GOT3 (cell line): Measurements from ENCODE around the gene S100A4.

Experiments used
- DNase-seq: peaks from one replicate; lab custom pipeline; 2025; ENCODE audit warnings: mixed read lengths; lab: John Stamatoyannopoulos, UW

S100A4 gene

GRCh38 chr1:153547560-153548551, 2.2 kb upstream of the S100A4 start:
- no peak for DNase-seq

- no peak for DNase-seq
Observed at GRCh38 chr1:153546796-153547559, 1.4 kb upstream of the S100A4 start.

GRCh38 chr1:153546371-153546770, 765 bp upstream of the S100A4 start:
- DNase-seq = no peak

- DNase-seq = no peak
Observed at GRCh38 chr1:153544453-153545066, 1.0 kb downstream of the S100A4 start.

- DNase-seq = no peak
Observed at GRCh38 chr1:153543736-153544135, 1.9 kb downstream of the S100A4 start.

GRCh38 chr1:153542956-153543711, 2.5 kb downstream of the S100A4 start:
- DNase-seq = no peak

- no peak for DNase-seq
Observed at GRCh38 chr1:153541641-153542590, 3.7 kb downstream of the S100A4 start.

- no peak for DNase-seq
Observed at GRCh38 chr1:153540394-153541361, 4.9 kb downstream of the S100A4 start, which contains the start of gene S100A5. Gene S100A5, minus strand, starts transcription at chr1:153540934. Its CDS starts 743 bp downstream, at chr1:153540191.

- no peak for DNase-seq
Observed at GRCh38 chr1:153539395-153540093, 6.1 kb downstream of the S100A4 start.

- no peak for DNase-seq
Observed at GRCh38 chr1:153538315-153538821, 7.2 kb downstream of the S100A4 start.

GRCh38 chr1:153537376-153537730, 8.3 kb downstream of the S100A4 start:
- DNase-seq = no peak

- no peak for DNase-seq
Observed at GRCh38 chr1:153536671-153537375, 8.8 kb downstream of the S100A4 start.

- peak; percentile 66 for DNase-seq
Observed at GRCh38 chr1:153536012-153536670, 9.5 kb downstream of the S100A4 start.

GRCh38 chr1:153535242-153536011, 10.2 kb downstream of the S100A4 start, which contains the start of gene S100A6:
Gene S100A6, minus strand, starts transcription at chr1:153535991. Its CDS starts 652 bp downstream, at chr1:153535339.
- peak; percentile 23 for DNase-seq

GRCh38 chr1:153534925-153535241, 10.7 kb downstream of the S100A4 start:
- no peak for DNase-seq

GRCh38 chr1:153534226-153534924, 11.2 kb downstream of the S100A4 start:
- DNase-seq = no peak
